GM19395 (cell line): ENCODE data around the gene NAIF1.
"Not testable (repeated sequence)": the region's sequence is repeated elsewhere in the genome, so short reads cannot be mapped to it uniquely, and the experiment has no call there.

Experiments
- ATAC-seq: cut with Tn5 transposase; IDR thresholded peaks from one replicate; pipeline ENCODE4 v1.9.1; 2021; ENCODE audit warnings: mild to moderate bottlenecking, moderate library complexity; ENCODE audit not compliant: unreplicated experiment

Gene NAIF1

DNA sequence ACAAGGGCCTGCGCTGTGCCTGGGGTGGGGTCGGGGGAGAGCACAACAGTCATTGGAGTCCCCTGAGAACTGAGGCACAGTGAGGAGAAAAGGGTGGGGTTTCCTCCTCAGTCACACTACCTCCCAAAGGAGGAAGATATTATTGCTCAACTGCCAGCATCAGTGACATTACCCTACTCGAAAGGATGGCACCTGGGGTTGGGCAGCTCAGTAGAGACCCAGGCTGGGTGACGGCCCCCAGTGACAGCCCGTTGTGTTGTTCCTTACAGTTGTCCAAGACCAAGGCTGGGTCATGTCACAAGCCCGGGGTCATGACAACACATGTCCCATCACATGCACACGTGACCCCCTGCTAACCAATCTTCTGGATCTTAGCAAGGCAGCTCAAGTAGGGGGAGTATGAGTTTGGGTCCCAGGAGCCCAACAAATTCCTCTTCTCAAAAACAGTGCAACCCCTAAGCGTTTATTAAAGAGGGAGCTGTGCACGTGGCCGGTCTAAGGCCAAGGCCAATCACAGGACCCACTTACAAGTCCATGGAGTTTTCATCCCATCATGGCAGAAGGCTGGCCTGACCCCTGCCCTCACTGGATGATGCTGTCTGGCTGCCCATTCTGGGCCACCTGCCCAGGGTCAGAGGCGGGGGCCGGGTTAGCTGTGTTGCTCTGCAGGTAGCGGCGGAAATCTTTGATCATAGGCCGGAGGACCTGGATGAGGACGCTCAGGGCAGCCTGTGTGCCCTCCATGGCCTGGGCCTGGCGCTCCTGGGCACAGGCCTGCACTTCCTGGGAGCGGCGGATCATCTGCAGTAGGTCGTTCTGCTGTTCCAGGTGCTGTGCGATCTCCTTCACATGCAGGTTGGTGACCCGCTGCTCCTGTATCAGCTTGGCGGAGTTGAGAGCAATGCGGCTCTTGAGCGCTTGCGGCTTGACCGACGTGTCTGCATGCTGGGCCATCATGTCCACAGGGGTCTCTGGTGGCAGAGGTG, 4.0 kb downstream of the NAIF1 start:
- no peak for ATAC-seq

DNA sequence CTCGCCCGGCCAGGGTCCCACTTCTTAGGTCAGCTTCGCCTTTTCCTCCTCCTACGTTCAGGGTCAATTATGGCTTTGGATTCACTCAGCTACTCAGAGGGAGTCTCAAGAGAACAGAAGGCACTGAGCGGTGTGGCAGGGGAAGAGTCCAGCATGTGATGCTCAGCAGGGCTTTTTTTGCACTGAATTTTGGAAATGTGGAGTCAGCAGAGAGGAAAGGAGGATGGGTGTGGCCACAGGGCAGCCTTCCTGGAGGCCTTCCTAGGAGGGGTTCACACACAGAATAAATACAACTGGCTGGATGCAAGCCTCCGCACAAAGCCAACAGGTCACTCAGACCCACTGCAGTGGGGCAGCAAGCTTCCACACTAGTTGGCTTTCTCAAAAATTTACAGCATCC, 4.8 kb downstream of the NAIF1 start:
- ATAC-seq: no peak

DNA sequence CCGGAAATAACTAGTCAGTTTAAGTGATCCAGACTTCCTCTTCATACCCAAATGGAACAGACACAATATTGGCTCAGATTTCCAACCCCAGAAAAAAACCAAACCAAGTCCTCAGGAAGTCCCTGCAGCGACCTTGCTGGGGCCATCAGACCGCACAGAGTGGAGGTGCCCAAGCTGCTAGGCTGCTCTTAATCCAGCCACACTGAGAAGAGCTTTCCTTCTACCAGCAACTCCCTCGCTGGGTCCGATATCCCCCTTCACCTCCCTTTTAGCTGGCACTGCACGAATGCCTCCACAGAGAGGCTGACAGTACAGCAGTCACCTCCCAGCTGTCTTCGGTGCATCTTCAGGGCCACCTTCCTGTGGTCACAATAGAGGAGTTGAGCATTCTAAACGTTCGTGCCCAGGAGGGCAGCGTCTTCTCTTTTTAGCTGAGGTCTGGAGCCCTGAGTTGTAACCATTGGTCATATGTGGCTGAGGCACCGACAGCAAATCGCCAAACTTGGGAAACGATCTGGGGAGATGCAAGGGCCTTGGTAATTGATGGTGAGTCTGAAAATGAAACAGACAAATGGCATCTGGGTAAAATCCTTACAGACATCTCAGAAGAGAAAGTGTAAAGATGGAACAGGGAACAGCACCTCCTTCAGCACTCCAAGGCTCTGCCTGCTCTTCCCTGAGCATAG, 5.7 kb downstream of the NAIF1 start:
- ATAC-seq: no peak

DNA sequence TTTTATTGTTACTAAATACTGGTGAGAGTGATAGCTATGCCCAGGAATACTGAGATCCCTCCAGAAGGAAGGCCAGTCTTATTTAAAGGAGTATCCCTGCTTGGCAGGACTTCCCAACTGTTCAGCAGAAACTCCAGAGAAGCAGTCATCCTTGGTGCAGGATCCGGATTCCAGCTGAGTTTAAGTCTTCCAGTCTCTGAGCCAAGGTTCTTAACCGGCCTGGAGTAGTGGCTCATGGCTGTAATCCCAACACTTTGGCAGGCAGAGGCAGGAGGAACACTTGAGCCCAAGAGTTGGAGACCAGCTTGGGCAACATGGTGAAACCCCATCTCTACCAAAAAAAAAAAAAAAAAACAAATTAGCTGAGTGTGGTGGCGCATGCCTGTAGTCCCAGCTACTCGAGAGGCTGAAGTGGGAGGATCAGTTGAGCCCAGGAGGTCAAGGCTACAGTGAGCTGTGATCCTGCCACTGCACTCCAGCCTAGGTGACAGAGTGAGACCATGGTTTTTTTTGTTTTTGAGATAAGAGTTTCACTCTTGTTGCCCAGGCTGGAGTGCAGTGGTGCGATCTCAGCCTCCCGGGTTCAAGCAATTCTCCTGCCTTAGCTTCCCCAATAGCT, 7.6 kb downstream of the NAIF1 start:
- no peak for ATAC-seq

DNA sequence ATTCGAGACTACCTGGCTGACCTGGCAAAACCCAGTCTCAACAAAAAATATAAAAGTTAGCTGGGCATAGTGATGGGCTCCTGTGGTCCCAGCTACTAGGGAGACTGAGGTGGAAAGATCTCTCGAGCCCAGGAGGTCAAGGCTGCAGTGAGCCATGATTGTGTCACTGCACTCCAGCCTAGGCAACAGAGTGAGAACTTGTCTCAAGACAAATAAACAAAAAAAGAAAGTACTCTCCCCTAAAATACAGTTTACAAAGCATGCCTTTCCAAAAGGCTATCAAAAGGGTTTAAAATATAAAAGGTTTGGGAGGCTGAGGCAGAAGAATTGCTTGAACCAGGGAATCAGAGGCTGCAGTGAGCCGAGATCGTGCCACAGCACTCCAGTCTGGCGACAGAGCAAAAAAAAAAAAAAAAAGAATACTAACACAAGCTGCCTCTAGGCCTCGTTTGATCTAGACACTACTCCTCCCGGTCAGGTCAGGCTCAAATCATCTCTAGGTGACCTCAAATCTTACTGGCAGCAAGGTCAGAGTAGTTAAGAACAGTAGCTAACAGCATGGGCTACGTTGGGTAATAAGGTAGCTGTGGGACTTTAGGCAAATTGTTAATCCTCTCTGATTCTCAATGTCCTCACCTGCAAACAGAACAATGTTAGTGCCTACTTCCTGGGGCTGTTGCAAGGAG, 9.3 kb downstream of the NAIF1 start:
- ATAC-seq: no peak

DNA sequence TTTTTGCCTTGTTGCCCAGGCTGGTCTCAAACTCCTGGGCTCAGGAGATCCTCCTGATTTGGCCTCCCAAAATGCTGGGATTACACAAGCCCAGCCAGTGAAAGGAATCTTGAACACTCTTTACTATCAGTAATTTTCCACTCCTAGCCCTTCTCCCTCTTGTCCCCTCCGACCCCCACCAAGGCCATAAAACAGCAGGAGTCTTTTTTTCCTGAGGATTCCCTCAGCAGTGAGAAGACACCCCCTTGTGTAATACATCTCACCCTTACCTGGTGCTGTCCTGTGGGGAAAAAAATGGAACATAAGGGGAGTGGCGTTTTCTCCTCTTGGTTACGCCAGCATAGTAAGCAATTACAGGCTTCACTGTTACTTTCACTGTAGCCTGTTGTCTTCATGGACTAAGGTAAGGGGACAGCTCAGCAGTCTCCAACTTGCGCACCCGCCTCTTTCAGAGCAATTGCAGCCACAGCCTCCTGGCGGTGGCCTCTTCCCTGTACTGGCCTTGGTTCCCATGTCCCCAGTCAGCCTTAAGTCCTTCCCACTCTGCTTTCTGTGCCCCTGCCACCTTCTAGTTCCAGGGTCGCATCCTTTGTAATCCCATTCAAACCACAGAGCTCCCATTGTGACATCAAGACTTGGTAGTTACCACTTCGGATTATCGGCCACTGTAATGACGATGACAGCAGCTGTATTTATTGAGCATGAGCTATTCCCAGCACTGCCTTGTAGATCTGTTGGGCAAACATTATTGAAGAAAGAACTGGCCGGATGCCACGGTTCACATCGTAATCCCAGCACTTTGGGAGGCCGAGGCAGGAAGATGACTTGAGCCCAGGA, 10.0 kb downstream of the NAIF1 start:
- ATAC-seq: no peak

DNA sequence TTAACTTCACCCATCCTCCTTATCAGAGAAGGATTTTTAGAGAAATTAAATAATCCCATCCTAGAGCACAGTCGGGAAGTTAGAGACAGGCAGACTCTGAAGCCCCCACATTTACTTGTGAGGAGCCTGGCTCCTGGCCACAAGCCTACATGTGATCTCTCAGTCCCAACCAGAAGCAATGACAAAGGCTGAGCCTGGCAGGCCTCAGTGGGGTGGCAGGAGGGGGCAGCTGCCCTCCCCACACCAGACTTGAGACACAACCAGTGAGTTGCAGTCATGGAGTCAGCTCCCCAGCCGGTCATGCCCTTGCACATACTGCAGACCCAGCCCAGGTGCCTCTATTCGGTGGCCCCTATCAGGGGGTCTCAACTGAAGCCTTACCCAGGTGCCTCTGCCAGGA, 11.0 kb downstream of the NAIF1 start:
- ATAC-seq: no peak

DNA sequence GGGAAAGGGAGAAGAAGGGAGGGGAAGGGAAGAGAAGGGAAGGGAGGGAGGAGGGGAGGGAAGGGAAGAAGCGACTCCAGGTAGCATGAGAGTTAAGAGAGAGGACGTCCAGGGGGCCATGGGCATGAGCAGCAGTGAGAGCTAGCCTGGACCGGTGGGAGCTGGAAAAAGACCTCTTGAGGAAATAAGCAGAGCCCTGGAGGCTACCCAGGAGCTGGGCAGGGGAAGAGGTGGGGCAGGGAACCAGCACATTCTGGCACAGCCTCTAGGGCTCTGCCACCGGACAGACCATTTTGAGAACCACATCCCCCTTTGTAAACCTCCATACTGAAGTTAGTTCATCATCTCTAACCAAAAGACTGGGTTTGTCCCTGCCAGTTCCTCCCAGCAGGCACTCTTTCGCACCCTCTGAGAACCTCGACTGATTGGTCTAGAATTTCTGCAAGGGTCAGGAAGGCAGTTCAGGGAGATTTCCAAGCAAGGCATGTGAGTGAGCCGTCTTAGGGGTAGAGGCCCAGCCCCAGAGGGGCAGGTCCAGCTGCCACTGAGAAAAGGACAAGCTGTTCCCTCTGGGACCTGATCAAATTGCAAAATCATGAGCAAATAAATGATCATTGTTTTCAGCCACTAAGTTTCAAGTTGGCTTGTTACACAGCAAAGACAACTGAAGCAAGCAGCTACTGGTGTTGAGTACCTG, 11.6 kb downstream of the NAIF1 start:
- no peak for ATAC-seq

DNA sequence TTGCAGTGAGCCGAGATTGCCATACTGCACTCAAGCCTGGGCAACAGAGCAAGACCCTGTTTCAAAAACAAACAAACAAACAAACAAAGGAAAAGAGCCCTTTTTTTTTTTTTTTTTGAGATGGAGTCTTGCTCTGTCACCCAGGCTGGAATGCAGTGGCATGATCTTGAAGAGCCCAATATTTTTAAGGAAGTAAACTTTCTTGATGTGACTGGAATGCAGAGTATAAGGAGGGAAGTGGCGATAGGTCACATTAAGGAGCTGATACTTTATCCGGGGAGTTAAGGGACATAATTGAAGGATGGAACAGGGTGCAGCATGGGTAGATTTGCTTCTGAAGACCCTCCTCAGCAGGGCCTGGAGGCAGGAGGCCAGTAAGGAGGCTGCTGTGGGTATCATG, 13.0 kb downstream of the NAIF1 start:
- no peak for ATAC-seq

DNA sequence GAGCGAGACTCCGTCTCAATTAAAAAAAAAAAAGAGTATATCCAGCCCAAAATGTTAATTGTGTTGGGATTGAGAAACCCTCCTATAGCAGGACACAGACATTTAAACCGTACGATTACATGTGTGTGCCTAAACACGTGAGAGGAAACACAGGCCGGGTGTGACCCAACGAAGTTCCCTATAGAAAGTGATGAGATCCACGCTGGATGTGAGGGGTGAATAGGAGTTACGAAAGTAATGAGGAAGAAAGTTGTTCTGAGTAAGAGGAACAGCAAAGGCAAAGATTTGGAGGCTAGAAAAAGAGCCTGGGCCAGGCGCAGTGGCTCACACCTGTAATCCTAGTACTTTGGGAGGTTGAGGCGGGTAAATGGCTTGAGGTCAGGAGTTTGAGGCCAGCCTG, 13.6 kb downstream of the NAIF1 start:
- ATAC-seq: no peak

DNA sequence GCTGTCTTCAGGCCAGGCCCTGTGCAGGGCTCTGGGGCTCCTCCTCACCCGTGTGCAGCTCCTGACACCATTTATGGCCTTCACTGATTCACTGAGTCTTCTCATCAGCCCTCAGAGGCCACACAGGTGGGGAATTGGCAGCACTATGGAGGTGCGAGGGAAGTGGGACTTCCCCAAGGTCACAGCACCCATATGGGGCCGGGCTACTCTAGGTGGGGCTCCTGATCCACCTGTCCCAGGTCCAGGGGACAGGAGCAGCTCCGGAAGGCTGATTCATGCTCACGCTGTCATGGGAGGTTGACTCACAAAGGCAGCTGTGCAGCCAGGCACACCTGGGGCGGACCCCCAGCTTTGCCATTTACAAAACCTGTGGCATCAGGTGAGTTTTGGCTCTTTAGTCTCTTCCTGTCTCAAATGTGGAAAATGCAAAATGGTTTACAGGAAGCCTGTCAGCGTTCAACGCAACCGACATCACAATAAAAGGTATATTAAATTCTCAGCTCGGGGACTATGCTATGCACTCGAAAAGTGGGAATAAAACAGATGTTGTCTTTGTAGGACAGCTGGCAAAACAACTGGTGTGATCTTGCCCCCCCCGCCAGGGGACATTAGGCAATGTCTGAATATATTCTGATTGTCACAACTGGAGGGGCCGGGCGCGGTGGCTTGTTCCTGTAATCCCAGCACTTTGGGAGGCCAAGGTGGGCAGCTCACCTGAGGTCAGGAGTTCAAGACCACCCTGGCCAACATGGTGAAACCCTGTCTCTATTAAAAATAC, 15.0 kb downstream of the NAIF1 start:
- no peak for ATAC-seq

DNA sequence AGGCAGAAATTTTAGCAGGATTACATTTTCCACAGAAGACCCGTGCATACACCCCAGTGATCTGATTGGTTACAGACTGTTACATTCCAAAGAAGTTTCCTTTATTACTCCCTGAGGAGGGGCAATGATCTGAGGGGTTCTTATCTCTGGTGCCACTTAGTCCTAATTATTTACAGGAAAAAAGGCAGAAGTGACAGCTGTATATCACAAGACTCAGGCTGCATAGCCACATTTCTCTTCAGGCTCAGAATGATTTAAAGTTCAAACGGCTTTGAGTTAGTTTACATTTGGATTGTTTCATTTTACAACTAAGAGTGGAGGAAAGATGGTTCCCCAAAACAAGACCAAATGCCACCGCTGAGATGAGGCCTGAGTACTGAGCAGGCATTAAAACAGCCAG, 17.3 kb downstream of the NAIF1 start:
- ATAC-seq: no peak

DNA sequence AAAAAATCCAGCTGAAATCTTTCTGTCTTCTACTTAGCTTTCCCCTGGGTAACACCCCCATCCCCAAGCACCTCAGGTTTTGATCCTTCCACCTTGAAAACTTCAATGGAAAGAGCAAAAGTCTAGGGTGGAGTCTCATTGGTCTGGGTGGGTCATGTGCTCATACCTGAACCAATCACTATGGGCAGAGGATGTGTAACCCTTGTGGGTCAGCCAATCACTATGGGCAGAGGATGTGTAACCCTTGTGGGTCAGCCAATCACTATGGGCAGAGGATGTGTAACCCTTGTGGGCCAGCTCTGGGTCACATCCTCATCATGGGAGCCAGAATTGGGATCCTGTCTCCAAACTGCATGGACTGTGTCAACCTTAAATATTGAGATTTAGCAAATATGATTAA, 18.5 kb downstream of the NAIF1 start:
- ATAC-seq: no peak

DNA sequence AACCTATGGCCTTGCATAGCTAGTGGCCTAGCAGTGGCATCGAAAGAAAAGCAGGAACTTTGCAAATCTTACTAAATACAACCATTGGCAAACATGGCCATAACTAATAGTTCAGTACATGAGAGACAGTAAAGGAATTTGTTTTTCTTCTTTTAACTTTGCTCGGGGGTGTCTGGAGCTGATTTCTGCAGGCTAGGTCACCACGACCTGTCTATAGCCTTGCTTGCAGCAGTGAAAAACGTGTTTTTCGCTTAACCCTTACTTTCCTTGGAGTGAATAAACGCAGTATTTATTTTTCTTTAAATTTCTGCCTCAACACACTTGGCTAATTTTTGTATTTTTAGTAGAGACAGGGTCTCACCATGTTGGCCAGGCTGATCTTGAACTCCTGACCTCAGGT, 19.9 kb downstream of the NAIF1 start:
- ATAC-seq: no peak

DNA sequence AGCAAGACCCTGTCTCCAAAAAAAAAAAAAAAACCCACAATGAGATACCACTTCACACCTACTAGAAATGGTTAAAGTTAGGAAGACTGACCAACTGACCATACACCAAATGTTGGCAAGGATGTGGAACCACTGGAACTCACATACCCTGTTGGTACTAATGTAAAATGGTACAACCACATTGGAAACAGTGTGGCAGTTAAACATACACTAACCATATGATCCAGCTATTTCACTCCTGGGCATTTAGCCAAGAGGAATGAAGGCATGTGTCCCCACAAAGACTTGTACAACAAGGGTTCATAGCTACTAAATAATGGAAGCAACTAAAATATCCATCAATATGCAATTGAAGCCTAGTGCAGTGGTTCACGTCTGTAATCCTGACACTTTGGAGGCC, 21.3 kb downstream of the NAIF1 start:
- ATAC-seq: no peak

DNA sequence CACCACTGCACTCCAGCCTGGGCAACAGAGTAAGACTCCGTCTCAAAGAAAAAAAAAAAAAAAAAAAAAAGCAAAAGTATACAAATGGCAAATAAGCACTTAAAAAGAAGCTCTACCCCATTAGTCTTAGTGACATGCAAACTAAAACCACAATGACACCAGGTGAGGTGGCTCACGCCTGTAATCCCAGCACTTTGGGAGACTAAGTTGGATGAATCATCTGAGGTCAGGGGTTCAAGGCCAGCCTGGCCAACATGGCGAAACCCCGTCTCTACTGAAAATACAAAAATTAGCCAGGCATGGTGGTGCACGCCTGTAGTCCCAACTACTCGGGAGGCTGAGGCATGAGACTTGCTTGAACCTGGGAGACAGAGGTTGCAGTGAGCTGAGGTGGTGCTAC, 21.7 kb downstream of the NAIF1 start:
- ATAC-seq: not testable (repeated sequence)

DNA sequence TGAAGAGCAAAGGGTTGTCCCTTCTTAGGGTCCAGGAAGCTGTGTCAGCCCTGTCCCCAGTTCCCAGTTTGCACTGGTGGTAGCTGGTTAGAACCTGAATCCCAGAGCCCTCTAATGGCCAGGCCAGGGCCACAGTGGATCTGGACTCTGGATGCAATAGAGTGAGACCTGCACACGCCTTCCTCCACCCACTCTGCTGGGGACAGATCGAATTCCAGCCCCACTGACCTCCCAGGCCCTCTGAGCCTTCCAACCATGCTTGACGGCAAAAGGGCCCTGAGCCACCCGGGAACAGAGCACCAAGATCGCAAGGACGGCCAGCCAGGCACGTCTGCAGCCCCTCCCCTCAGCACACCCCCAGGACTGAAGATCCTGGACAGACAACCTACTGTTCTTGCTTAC, 23.7 kb downstream of the NAIF1 start:
- ATAC-seq: no peak

DNA sequence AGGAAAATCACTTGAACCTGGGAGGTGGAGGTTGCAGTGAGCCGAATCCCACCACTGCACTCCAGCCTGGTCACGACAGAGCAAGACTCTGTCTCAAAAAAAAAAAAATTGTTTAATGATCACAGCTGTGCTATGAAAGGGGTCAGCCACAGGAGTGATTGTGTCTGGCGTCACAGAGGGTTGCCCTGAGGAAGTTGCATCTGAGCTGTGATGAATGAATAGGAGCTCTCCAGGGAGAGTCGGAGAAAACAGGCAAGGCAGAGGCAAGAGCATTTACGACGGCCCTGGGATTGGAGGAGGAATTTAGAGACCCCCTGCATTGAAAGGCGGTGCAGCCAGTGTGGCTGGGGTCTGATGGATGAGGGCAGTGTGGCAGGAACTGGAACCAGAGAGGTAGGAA, 25.1 kb downstream of the NAIF1 start:
- ATAC-seq: no peak

DNA sequence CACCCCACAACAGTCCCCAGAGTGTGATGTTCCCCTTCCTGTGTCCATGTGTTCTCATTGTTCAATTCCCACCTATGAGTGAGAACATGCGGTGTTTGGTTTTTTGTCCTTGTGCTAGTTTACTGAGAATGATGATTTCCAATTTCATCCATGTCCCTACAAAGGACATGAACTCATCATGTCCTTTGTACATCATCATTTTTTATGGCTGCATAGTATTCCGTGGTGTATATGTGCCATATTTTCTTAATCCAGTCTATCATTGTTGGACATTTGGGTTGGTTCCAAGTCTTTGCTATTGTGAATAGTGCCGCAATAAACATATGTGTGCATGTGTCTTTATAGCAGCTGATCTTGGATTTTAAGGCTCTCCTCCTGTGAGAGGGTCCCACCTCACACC, 26.3 kb downstream of the NAIF1 start:
- ATAC-seq: not testable (repeated sequence)
